ENCODE results near the gene PDZD7. TPM values are rescaled to one million over a fixed set of nuclear protein-coding genes. Genes with fewer than 3 reads are reported as not detected.
A peak's percentile ranks its signal among the peaks of the same experiment; 100 is the strongest.

Gene PDZD7
- 2.2 and 5.0 TPM in 2 replicates for total RNA-seq (2014; rRNA removed; shearing (Covaris generic))

- DNase-seq (ENCODE audit: low spot score), result peak; percentile 88
Observed at GRCh38 chr10:101031128-101031795, at the start of gene PDZD7, which contains the start of gene SFXN3. Gene PDZD7 (minus strand): TSS chr10:101031129. CDS start chr10:101030219, 910 bp downstream. Gene SFXN3 (plus strand): TSS chr10:101031234. CDS start chr10:101034695, 3,461 bp downstream.

GRCh38 chr10:101079874-101080273, 48.9 kb upstream of the PDZD7 start:
- DNase-seq (ENCODE audit: low spot score), result no peak

- DNase-seq (ENCODE audit: low spot score), result no peak
Observed at GRCh38 chr10:101076630-101077029, 45.7 kb upstream of the PDZD7 start.

GRCh38 chr10:101075775-101076174, 44.8 kb upstream of the PDZD7 start:
- no peak for DNase-seq (ENCODE audit: low spot score)

- DNase-seq (ENCODE audit: low spot score), result no peak
Observed at GRCh38 chr10:101073631-101074030, 42.7 kb upstream of the PDZD7 start.

GRCh38 chr10:101072923-101073322, 42.0 kb upstream of the PDZD7 start:
- DNase-seq (ENCODE audit: low spot score), result no peak

GRCh38 chr10:101071885-101072433, 41.0 kb upstream of the PDZD7 start:
- no peak for DNase-seq (ENCODE audit: low spot score)

GRCh38 chr10:101071267-101071884, 40.4 kb upstream of the PDZD7 start:
- no peak for DNase-seq (ENCODE audit: low spot score)

GRCh38 chr10:101070098-101070497, 39.2 kb upstream of the PDZD7 start:
- DNase-seq (ENCODE audit: low spot score), result no peak

GRCh38 chr10:101069441-101069840, 38.5 kb upstream of the PDZD7 start:
- no peak for DNase-seq (ENCODE audit: low spot score)

GRCh38 chr10:101067356-101068083, 36.6 kb upstream of the PDZD7 start:
- DNase-seq (ENCODE audit: low spot score), result peak; percentile 82

- peak; percentile 16 for DNase-seq (ENCODE audit: low spot score)
Observed at GRCh38 chr10:101066896-101067355, 36.0 kb upstream of the PDZD7 start.

GRCh38 chr10:101066146-101066895, 35.4 kb upstream of the PDZD7 start:
- DNase-seq (ENCODE audit: low spot score), result peak; percentile 85

- DNase-seq (ENCODE audit: low spot score), result no peak
Observed at GRCh38 chr10:101065481-101066145, 34.7 kb upstream of the PDZD7 start.

GRCh38 chr10:101064415-101065030, 33.6 kb upstream of the PDZD7 start:
- no peak for DNase-seq (ENCODE audit: low spot score)

- DNase-seq (ENCODE audit: low spot score), result no peak
Observed at GRCh38 chr10:101063548-101064414, 32.9 kb upstream of the PDZD7 start.

- DNase-seq (ENCODE audit: low spot score), result no peak
Observed at GRCh38 chr10:101063050-101063525, 32.2 kb upstream of the PDZD7 start.

GRCh38 chr10:101062232-101063049, 31.5 kb upstream of the PDZD7 start:
- DNase-seq (ENCODE audit: low spot score), result no peak

All from A172 (cell line).